HepG2 (cell line): Measurements from ENCODE around the gene AMOTL1. TPM values are rescaled to one million over a fixed set of nuclear protein-coding genes. Genes with fewer than 3 reads are reported as not detected.

ENCODE experiments used
- ATAC-seq: fragments of 200-7000 bp; cut with Tn5 transposase; 3 replicates; pipeline ENCODE4 v1.9.1; 2020; ENCODE audit warnings: mild to moderate bottlenecking, moderate library complexity
- BruUV-seq: library from RNA; stranded (reverse); fragments of 400-500 nt; replicated peaks from 2 replicates; lab custom pipeline; 2021; lab: Mats Ljungman, UMichigan
- CTCF ChIA-PET: fragments of 300-600 bp; formaldehyde crosslinking; extraction: SDS; loops from one replicate; lab custom pipeline; 2021; ENCODE audit warnings: low total read pairs, inconsistent platforms, low intra/inter-chr PET ratio; lab: Yijun Ruan, JAX
- POLR2A ChIA-PET: fragments of 350-600 bp; sonication (Branson Sonifier 250); formaldehyde crosslinking; loops from one replicate; lab custom pipeline; 2020; ENCODE audit warnings: antibody characterized with exemption, inconsistent platforms; lab: Yijun Ruan, JAX
- DNase-seq: peaks from one replicate; pipeline ENCODE4 v3.0.0-alpha.2; 2015; ENCODE audit warnings: low spot score
- FAIRE-seq: peaks from 3 replicates; lab custom pipeline; 2011; peaks lifted over from hg19 to GRCh38; lab: Jason Lieb, UNC
- H2AFZ ChIP-seq: one replicate; pipeline ENCODE4 v1.6.1; 2011; ENCODE audit warnings: low read length, inconsistent platforms
- H3K27ac ChIP-seq: fragments of 300-600 bp; 3 replicates; pipeline ENCODE4 v1.8.0; 2011; ENCODE audit warnings: mixed run types, mild to moderate bottlenecking, mixed read lengths, low read length, inconsistent platforms; ENCODE audit not compliant: insufficient read depth; ENCODE audit errors: extremely low read length
- H3K27me3 ChIP-seq, 2 experiments: fragments of 200-600 bp in 1 of 2; 2 replicates in 1 of 2; 3 replicates in 1 of 2; pipeline versions ENCODE4 v1.6.0 to v1.8.0; 2011; ENCODE audit warnings: low read length in 2 of 2, mild to moderate bottlenecking in 2 of 2, moderate library complexity in 2 of 2, inconsistent platforms in 1 of 2; ENCODE audit not compliant: insufficient read depth in 2 of 2, control insufficient read depth in 1 of 2
- H3K36me3 ChIP-seq, 2 experiments: fragments of 200-600 bp in 1 of 2; replicated peaks in 1 of 2; 2 replicates in 1 of 2; 3 replicates in 1 of 2; pipeline versions ENCODE4 v1.5.1 to v1.8.0; 2011; ENCODE audit warnings: low read length in 2 of 2, inconsistent platforms in 1 of 2; ENCODE audit not compliant: insufficient read depth in 2 of 2, control insufficient read depth in 1 of 2
- H3K4me1 ChIP-seq: 2 replicates; pipeline ENCODE4 v1.5.1; 2012; ENCODE audit warnings: low read length, inconsistent platforms; ENCODE audit not compliant: insufficient read depth
- H3K4me2 ChIP-seq: 2 replicates; pipeline ENCODE4 v1.6.0; 2011; ENCODE audit warnings: low read depth, low read length, inconsistent platforms
- H3K4me3 ChIP-seq, 3 experiments: fragments of 200-600 bp in 1 of 3; sonication (generic), shearing (Covaris generic) in 1 of 3; replicated peaks in 1 of 3; 2 replicates each; pipeline ENCODE4 v1.5.1; 2011 to 2016; ENCODE audit warnings: low read length in 3 of 3, inconsistent platforms in 2 of 3, low read depth in 2 of 3, mild to moderate bottlenecking in 2 of 3, control low read depth in 1 of 3, mixed read lengths in 1 of 3; ENCODE audit not compliant: insufficient read depth in 1 of 3
- H3K79me2 ChIP-seq: one replicate; pipeline ENCODE4 v1.6.1; 2011; ENCODE audit warnings: low read length, inconsistent platforms; ENCODE audit not compliant: insufficient read depth
- H3K9ac ChIP-seq: 2 replicates; pipeline ENCODE4 v1.6.0; 2011; ENCODE audit warnings: mild to moderate bottlenecking, low read depth, low read length, inconsistent platforms; ENCODE audit not compliant: insufficient read depth
- H3K9me3 ChIP-seq: 2 replicates; pipeline ENCODE4 v1.5.1; 2012; ENCODE audit warnings: mild to moderate bottlenecking, low read length
- H4K20me1 ChIP-seq: 2 replicates; pipeline ENCODE4 v1.6.0; 2011; ENCODE audit warnings: inconsistent platforms, mild to moderate bottlenecking, low read length, moderate library complexity; ENCODE audit not compliant: insufficient read depth
- MLLT10 ChIP-seq: sonication (generic); formaldehyde crosslinking; IDR thresholded peaks from 2 replicates; pipeline ENCODE4 v1.4.0; 2020; ENCODE audit warnings: missing genetic modification reagents
- SRY ChIP-seq: sonication (generic); formaldehyde crosslinking; IDR thresholded peaks from 2 replicates; pipeline ENCODE4 v1.8.0; 2022; ENCODE audit warnings: mild to moderate bottlenecking, missing genetic modification reagents
- ZFP36 ChIP-seq: fragments of 150-350 bp; IDR thresholded peaks from 2 replicates; pipeline ENCODE4 v1.6.1; 2018; ENCODE audit warnings: borderline replicate concordance, low read length, low read depth; ENCODE audit not compliant: partially characterized antibody
- ZHX2 ChIP-seq, 2 experiments: sonication (generic) in 1 of 2; formaldehyde crosslinking in 1 of 2; IDR thresholded peaks; 2 replicates each; pipeline versions ENCODE4 v1.6.1 to v1.9.0; 2014 to 2022; ENCODE audit warnings: antibody characterized with exemption in 1 of 2, borderline replicate concordance in 1 of 2, inconsistent platforms in 1 of 2, low read depth in 1 of 2, missing genetic modification reagents in 1 of 2
- ZNF343 ChIP-seq: sonication (generic); formaldehyde crosslinking; IDR thresholded peaks from 2 replicates; pipeline ENCODE4 v1.4.0; 2020; ENCODE audit warnings: mild to moderate bottlenecking, missing genetic modification reagents
- WGBS: methylation state at CpG from one replicate; pipeline ENCODE4 v1.1.6; 2017; ENCODE audit warnings: low lambda C conversion rate; 5-methylcytosine and 5-hydroxymethylcytosine counted together
- in situ Hi-C: cut with HindIII; loops from 2 replicates; pipeline ENCODE4 v1.10.0; 2017; ENCODE audit warnings: low pct_unique_long_range_greater_than_20kb; ENCODE audit not compliant: extremely low pct_ligation_motif_present
- intact Hi-C: fragments of 100-400 bp; cut with micrococcal nuclease; formaldehyde crosslinking; loops from one replicate; pipeline ENCODE4 v1.10.0; 2022; ENCODE audit not compliant: unreplicated experiment
- polyA plus RNA-seq, 8 experiments: library from polyadenylated mRNA; depleted of rRNA in 3 of 8; stranded (reverse) in 7 of 8; unstranded in 1 of 8; fragments of >200 nt; fragmentation: Illumina TruSeq in 4 of 8; extraction: Trizol in 4 of 8; gene quantifications; 2 replicates each; pipeline versions ENCODE4 v1.2.1 to v1.2.3, GENCODE V29; 2011 to 2016; ENCODE audit warnings: low read depth in 4 of 8, missing spikeins in 1 of 8, mixed read lengths in 1 of 8; ENCODE audit not compliant: insufficient read depth in 1 of 8
- total RNA-seq, 5 experiments: library from RNA; depleted of rRNA; stranded (reverse); fragments of >200 nt; fragmentation: Illumina TruSeq; extraction: Trizol; gene quantifications; 2 replicates each; pipeline ENCODE4 v1.2.3, GENCODE V29; 2016; ENCODE audit warnings: low read depth in 1 of 5

The AMOTL1 gene
- total and polyA plus RNA-seq, 2 of the 13 experiments (the other 11 are each of a cell fraction or from before 2014, with no cell fraction given) = 0.01 to 0.20 TPM

- DNase-seq = no peak
Measured at GRCh38 chr11:94815705-94816344, 47.7 kb downstream of the AMOTL1 start.

More at GRCh38 chr11:94815705-94816344, 47.7 kb downstream of the AMOTL1 start:
- no peak overlapping the region for H3K4me3 ChIP-seq
- ATAC-seq (no peak), FAIRE-seq (no peak)
- no peaks in the 10 kb centered on the region for H3K27me3 ChIP-seq
- in situ Hi-C loops = no loop called here
- no peaks in the 10 kb centered on the region for H4K20me1 ChIP-seq
- WGBS = 36% methylated on average over 4 of the region's 4 CpGs
- ChIA-PET POLR2A (no interaction called here), CTCF (no interaction called here)
- intact Hi-C loops = no loop called here
- TF ChIP-seq ZHX2 (IDR thresholded peaks at IDR 0.05; ENCODE audit: low read depth) (no peak), ZHX2 (CRISPR knock-in tag; IDR thresholded peaks at IDR 0.05; ENCODE audit: borderline replicate concordance) (no peak), ZFP36 (peak; percentile 58), ZNF343 (CRISPR knock-in tag) (no peak), SRY (no peak), MLLT10 (CRISPR knock-in tag) (no peak)
- H3K9ac ChIP-seq = no peak overlapping the region
- no peak overlapping the region for H3K4me2 ChIP-seq
- H3K9me3 ChIP-seq = peaks cover 26% of the 10 kb centered on the region
- H3K36me3 ChIP-seq = no peaks in the 10 kb centered on the region
- H3K27ac ChIP-seq = no peak overlapping the region
- H3K4me1 ChIP-seq = no peaks in the 10 kb centered on the region
- no peaks in the 10 kb centered on the region for H3K79me2 ChIP-seq
- BruUV-seq = no TSS peak
- no peak overlapping the region for H2AFZ ChIP-seq
